Calu3 (cell line): ENCODE measurements around the gene TTC6. TPM values are rescaled to one million over a fixed set of nuclear protein-coding genes. Genes with fewer than 3 reads are reported as not detected.
A peak's percentile ranks its signal among the peaks of the same experiment; 100 is the strongest.

Experiments used
- BruUV-seq: library from RNA; stranded (reverse); fragments of 400-500 nt; replicated peaks from 2 replicates; lab custom pipeline; 2021; lab: Mats Ljungman, UMichigan
- CTCF ChIA-PET: fragments of 300-600 bp; sonication (Branson Sonifier 250); formaldehyde crosslinking; loops from one replicate; lab custom pipeline; 2022; ENCODE audit warnings: antibody characterized with exemption; lab: Charles Lee
- DNase-seq: peaks from one replicate; pipeline ENCODE4 v3.0.0; 2022
- H3K27ac Mint-ChIP-seq: one replicate; pipeline ENCODE4 v1.8.0; 2022; ENCODE audit warnings: mixed read lengths; ENCODE audit not compliant: unreplicated experiment
- H3K27me3 Mint-ChIP-seq: one replicate; pipeline ENCODE4 v1.8.0; 2022; ENCODE audit warnings: mixed read lengths; ENCODE audit not compliant: unreplicated experiment
- H3K36me3 Mint-ChIP-seq: one replicate; pipeline ENCODE4 v1.8.0; 2022; ENCODE audit warnings: mild to moderate bottlenecking, moderate library complexity, mixed read lengths; ENCODE audit not compliant: insufficient read depth, unreplicated experiment
- H3K4me1 Mint-ChIP-seq: one replicate; pipeline ENCODE4 v1.8.0; 2022; ENCODE audit warnings: mild to moderate bottlenecking, low read depth, mixed read lengths; ENCODE audit not compliant: unreplicated experiment
- H3K4me3 Mint-ChIP-seq: one replicate; pipeline ENCODE4 v1.8.0; 2022; ENCODE audit warnings: mild to moderate bottlenecking, low read depth, moderate library complexity, mixed read lengths; ENCODE audit not compliant: unreplicated experiment
- H3K9me3 Mint-ChIP-seq: one replicate; pipeline ENCODE4 v1.8.0; 2022; ENCODE audit warnings: low read depth, mixed read lengths; ENCODE audit not compliant: unreplicated experiment
- intact Hi-C: fragments of 100-400 bp; cut with micrococcal nuclease; formaldehyde crosslinking; loops from one replicate; pipeline ENCODE4 v1.10.0; 2022; ENCODE audit not compliant: unreplicated experiment
- total RNA-seq: library from RNA; stranded (reverse); gene quantifications from 2 replicates; pipeline ENCODE4 v1.2.3, GENCODE V29; 2022
- TF ChIP-seq, protein P1 (sequence below): fragments of 200-600 bp; IDR thresholded peaks from one replicate; pipeline ENCODE4 v1.8.0; 2022; ENCODE audit warnings: antibody characterized with exemption; ENCODE audit not compliant: unreplicated experiment

Gene TTC6
- total RNA-seq, 1 experiment from 2014 or later = 13.8 TPM

GRCh38 chr14:37571391-37571790 is 24.0 kb upstream of the TTC6 start:
- no peaks in the 10 kb centered on the region for H3K27me3 Mint-ChIP-seq
- intact Hi-C loops = no loop called here
- H3K4me3 Mint-ChIP-seq = no peak overlapping the region
- peaks cover 13% of the 10 kb centered on the region for H3K36me3 Mint-ChIP-seq
- no peak for DNase-seq
- peaks cover 26% of the 10 kb centered on the region for H3K4me1 Mint-ChIP-seq
- peaks cover 3% of the 10 kb centered on the region for H3K9me3 Mint-ChIP-seq
- no TSS peak for BruUV-seq
- TF ChIP-seq, protein P1, sequence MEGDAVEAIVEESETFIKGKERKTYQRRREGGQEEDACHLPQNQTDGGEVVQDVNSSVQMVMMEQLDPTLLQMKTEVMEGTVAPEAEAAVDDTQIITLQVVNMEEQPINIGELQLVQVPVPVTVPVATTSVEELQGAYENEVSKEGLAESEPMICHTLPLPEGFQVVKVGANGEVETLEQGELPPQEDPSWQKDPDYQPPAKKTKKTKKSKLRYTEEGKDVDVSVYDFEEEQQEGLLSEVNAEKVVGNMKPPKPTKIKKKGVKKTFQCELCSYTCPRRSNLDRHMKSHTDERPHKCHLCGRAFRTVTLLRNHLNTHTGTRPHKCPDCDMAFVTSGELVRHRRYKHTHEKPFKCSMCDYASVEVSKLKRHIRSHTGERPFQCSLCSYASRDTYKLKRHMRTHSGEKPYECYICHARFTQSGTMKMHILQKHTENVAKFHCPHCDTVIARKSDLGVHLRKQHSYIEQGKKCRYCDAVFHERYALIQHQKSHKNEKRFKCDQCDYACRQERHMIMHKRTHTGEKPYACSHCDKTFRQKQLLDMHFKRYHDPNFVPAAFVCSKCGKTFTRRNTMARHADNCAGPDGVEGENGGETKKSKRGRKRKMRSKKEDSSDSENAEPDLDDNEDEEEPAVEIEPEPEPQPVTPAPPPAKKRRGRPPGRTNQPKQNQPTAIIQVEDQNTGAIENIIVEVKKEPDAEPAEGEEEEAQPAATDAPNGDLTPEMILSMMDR = no peak
- CTCF ChIA-PET = no interaction called here
- H3K27ac Mint-ChIP-seq = no peak overlapping the region

- Mint-ChIP-seq H3K27ac (no peak overlapping the region), H3K27me3 (no peaks in the 10 kb centered on the region), H3K4me3 (no peak overlapping the region), H3K9me3 (peaks cover 3% of the 10 kb centered on the region), H3K36me3 (peaks cover 5% of the 10 kb centered on the region), H3K4me1 (peaks cover 37% of the 10 kb centered on the region)
- TF ChIP-seq, protein P1 = no peak
- intact Hi-C loops = no loop called here
- no peak for DNase-seq
- no TSS peak for BruUV-seq
- CTCF ChIA-PET = no interaction called here
Measured at GRCh38 chr14:37573356-37573755, 22.1 kb upstream of the TTC6 start.

DNA sequence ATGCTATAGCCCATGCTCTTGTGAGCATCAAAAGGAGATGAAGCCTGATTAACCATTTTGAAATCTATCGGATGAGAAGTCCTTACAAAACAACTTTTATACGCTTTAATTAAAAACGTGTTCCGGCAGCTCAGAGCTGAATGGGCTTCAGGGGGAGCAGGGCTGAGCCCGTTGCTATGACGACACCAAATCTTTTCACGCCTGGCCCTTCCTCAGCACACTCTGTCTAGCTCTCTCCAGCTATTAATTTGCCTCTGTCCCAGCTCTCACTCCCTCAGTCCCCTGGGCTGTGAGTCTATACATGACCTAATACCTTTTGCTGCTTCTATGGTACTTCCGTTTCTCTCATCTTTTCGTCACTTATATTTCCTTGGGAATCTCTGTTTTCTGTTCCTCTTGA is 16.2 kb upstream of the TTC6 start:
- peak overlapping the region; percentile 79 for H3K27ac Mint-ChIP-seq
- no peaks in the 10 kb centered on the region for H3K27me3 Mint-ChIP-seq
- CTCF ChIA-PET = interaction anchor here (1.2 kb wide), 1 partner anchor 332 kb away, joined by 3 read pairs; no protein-coding TSS in a partner anchor
- no peak for DNase-seq
- H3K4me1 Mint-ChIP-seq = peaks cover 42% of the 10 kb centered on the region
- intact Hi-C loops = no loop called here
- no peaks in the 10 kb centered on the region for H3K9me3 Mint-ChIP-seq
- TF ChIP-seq, protein P1 = no peak
- H3K4me3 Mint-ChIP-seq = no peak overlapping the region
- no TSS peak for BruUV-seq
- peaks cover 25% of the 10 kb centered on the region for H3K36me3 Mint-ChIP-seq

- Mint-ChIP-seq H3K27ac (peak overlapping the region; percentile 79), H3K27me3 (no peaks in the 10 kb centered on the region), H3K4me1 (peaks cover 42% of the 10 kb centered on the region), H3K36me3 (peaks cover 33% of the 10 kb centered on the region), H3K9me3 (no peaks in the 10 kb centered on the region), H3K4me3 (no peak overlapping the region)
- intact Hi-C loops = loop anchor here (1.0 to 5.0 kb wide), 3 partner anchors 13 to 128 kb away; no protein-coding TSS in a partner anchor
- no TSS peak for BruUV-seq
- TF ChIP-seq, protein P1 = no peak
- DNase-seq = no peak
- CTCF ChIA-PET = interaction anchor here (1.2 kb wide), 1 partner anchor 333 kb away, joined by 3 read pairs; no protein-coding TSS in a partner anchor
Measured at GRCh38 chr14:37580146-37580545, 15.3 kb upstream of the TTC6 start.
